ENCODE measurements around the gene IDI2. TPM values are rescaled to one million over a fixed set of nuclear protein-coding genes. Genes with fewer than 3 reads are reported as not detected.

Gene IDI2
- total RNA-seq (not detected), polyA plus RNA-seq (under 1 TPM; 0.14 to 0.15 TPM)

DNA sequence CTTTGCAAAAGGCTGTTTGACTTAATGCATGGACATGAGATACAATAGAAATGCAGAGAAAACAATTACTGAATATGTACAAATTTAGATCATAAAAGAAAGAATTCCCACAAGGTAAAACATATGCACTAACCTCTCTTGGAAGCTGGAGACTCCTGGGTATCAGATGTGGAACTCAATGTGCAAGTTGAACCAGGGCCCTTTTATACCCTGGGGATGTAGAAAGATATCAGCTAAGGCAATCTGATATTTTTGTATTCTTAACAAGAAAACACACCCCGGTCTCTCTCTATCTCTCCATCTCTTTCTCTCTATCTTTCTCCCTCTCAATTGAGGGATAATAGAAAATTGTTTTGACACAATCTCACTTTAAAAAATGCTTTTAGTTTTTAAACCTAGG, at the start of gene IDI2:
Gene IDI2 (minus strand): TSS at position 177 of the 400 bp plus-strand sequence. CDS start 1,136 bp downstream, outside the sequence.
- WGBS, 2 donors: 71 to 80% methylated on average over 1 of the region's 1 CpG
- Histone ChIP-seq H3K4me1 (no peaks in the 10 kb centered on the region), H3K9me3 (no peaks in the 10 kb centered on the region), H3K4me3 (no peak within 1 kb of the TSS), H3K36me3 (no peaks in the 10 kb centered on the region), H3K27ac (no peak within 1 kb of the TSS), H3K27me3 (no peaks in the 10 kb centered on the region)
- DNase-seq (no peak), ATAC-seq (no peak), FAIRE-seq (no peak)
- intact Hi-C loops (cut with DNase I): no loop called here
- TF ChIP-seq, protein P1, sequence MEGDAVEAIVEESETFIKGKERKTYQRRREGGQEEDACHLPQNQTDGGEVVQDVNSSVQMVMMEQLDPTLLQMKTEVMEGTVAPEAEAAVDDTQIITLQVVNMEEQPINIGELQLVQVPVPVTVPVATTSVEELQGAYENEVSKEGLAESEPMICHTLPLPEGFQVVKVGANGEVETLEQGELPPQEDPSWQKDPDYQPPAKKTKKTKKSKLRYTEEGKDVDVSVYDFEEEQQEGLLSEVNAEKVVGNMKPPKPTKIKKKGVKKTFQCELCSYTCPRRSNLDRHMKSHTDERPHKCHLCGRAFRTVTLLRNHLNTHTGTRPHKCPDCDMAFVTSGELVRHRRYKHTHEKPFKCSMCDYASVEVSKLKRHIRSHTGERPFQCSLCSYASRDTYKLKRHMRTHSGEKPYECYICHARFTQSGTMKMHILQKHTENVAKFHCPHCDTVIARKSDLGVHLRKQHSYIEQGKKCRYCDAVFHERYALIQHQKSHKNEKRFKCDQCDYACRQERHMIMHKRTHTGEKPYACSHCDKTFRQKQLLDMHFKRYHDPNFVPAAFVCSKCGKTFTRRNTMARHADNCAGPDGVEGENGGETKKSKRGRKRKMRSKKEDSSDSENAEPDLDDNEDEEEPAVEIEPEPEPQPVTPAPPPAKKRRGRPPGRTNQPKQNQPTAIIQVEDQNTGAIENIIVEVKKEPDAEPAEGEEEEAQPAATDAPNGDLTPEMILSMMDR (IDR thresholded peaks at IDR 0.05): no peak

DNA sequence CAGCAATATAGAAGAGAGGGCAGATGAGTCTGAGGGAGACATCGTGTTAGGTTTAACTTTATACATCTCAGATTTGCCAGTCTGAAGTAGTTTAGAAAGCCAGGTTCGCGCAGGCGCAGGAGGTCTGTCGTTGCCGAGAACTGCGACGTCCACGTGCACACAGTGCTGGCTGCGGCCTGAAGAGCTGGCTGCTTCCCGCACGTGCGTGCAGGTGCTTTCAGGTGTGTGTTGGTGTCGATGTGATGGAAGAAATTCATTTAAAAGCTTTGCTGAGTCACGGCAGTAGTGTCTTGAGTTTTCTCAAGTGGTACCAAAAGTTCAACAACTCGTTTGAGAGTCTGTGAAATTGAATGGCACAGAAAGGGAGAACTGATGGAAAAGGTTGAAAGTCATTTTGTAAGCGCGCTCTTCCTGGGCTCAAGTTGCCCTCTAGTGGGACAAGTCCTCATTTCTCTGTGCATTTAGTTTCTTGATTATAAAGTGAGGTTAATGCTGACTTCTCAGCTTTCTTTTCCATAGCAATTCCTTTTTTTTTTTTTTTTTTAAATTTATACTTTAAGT, 49.2 kb upstream of the IDI2 start:
- Histone ChIP-seq H3K27ac (no peak overlapping the region), H3K27me3 (no peaks in the 10 kb centered on the region), H3K4me1 (no peaks in the 10 kb centered on the region), H3K9me3 (no peaks in the 10 kb centered on the region), H3K36me3 (peaks cover 0 to 27% (median 8%) of the 10 kb centered on the region in 3 donors), H3K4me3 (no peak overlapping the region)
- intact Hi-C loops (cut with DNase I): no loop called here
- ATAC-seq: no peak
- TF ChIP-seq, protein P1 (IDR thresholded peaks at IDR 0.05): no peak
- no peak for FAIRE-seq
- no peak for DNase-seq
- WGBS, 2 donors: 90% methylated on average over 18 of the region's 18 CpGs

DNA sequence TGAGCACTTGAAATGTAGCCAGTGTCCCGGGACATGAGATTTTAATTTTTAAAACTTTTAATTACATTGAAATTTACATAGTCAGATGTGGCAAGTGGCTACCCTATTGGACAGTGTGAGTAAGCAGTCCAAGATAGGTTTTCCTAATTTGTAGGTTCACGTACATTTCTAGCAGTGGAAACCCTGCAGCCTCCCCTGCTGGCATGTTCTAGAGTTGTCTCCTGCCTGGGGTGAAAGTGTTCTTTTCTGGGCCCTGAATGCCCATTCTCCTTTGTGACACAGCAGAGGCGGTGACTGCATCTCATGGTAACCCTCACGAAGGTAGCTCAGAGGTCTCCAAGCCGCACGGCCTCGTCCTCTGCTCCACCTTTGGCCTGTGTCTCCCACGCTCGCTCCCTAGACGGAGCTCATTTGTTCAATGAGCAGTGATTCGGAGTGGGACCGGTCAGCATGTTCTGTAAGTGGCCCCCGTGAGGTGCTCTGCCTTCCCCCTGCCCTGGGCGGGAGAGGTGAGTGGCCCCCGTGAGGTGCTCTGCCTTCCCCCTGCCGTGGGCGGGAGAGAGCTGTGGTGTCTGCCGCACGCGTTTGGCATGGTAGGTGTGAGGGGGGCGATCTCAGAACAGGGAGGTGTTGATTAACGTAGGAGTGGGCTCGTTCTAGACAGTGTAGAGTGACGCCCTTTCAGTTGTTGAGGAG, 48.5 kb upstream of the IDI2 start:
- H3K4me1 ChIP-seq: no peaks in the 10 kb centered on the region
- FAIRE-seq (no peak), DNase-seq (no peak), ATAC-seq (no peak)
- TF ChIP-seq, protein P1 (IDR thresholded peaks at IDR 0.05): no peak
- peaks cover 0 to 21% (median 6%) of the 10 kb centered on the region in 3 donors for H3K36me3 ChIP-seq
- 93 to 95% methylated on average over 24 of the region's 24 CpGs for WGBS, 2 donors
- H3K27me3 ChIP-seq: no peaks in the 10 kb centered on the region
- H3K9me3 ChIP-seq: no peaks in the 10 kb centered on the region
- intact Hi-C loops (cut with DNase I): no loop called here
- H3K27ac ChIP-seq: no peak overlapping the region
- no peak overlapping the region for H3K4me3 ChIP-seq

DNA sequence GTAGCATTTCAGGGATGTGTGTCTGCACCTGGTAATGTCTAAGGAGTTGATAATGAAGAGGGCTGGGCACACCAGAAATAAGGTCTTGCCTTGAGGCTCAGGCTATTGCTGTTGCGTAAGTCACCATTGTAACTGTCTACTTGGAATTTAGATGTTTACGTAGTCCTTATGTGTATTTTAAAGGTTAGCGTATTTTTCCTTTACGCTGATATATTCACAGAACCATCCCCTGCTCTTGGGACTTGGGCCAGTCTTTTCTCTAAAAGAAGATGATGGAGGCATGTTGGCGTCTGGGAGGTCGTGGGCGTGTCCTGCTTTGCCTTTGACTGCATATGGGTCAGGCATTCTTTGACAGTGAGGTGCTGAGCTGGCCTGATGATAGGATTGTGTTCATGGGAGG, 45.3 kb upstream of the IDI2 start:
- DNase-seq (no peak), ATAC-seq (no peak), FAIRE-seq (no peak)
- WGBS, 2 donors: 87 to 92% methylated on average over 7 of the region's 7 CpGs
- peaks cover 0 to 5% (median 3%) of the 10 kb centered on the region in 3 donors for H3K36me3 ChIP-seq
- H3K9me3 ChIP-seq: no peaks in the 10 kb centered on the region
- no peak overlapping the region for H3K4me3 ChIP-seq
- H3K4me1 ChIP-seq: no peaks in the 10 kb centered on the region
- H3K27ac ChIP-seq: no peak overlapping the region
- TF ChIP-seq, protein P1 (IDR thresholded peaks at IDR 0.05): no peak
- intact Hi-C loops (cut with DNase I): no loop called here
- H3K27me3 ChIP-seq: no peaks in the 10 kb centered on the region

Data from pancreas (tissue), 10 donors.